Measurements from ENCODE around the gene DNAJC13.

GRCh38 chr3:132435911-132436425 lies 18.7 kb downstream of the DNAJC13 start:
- no peak for TF ChIP-seq CTCF (IDR thresholded peaks at IDR 0.05; ENCODE audit: low read length)
- TF ChIP-seq EZH2 (optimal IDR thresholded peaks at IDR 0.05; ENCODE audit: low read depth, low read length): no peak
